Fibroblast of skin of abdomen (primary cell): ENCODE measurements around the gene LAMA2. TPM values are rescaled to one million over a fixed set of nuclear protein-coding genes. Genes with fewer than 3 reads are reported as not detected.

Experiments
- DNase-seq: peaks from one replicate; pipeline ENCODE4 v3.0.0-alpha.2; 2013
- polyA plus RNA-seq, 2 experiments: library from polyadenylated mRNA; unstranded; fragments of 120-200 nt; gene quantifications; one replicate each; pipeline ENCODE4 v1.2.1, GENCODE V29; 2013; ENCODE audit not compliant: insufficient read length in 2 of 2

Gene LAMA2, protein sequence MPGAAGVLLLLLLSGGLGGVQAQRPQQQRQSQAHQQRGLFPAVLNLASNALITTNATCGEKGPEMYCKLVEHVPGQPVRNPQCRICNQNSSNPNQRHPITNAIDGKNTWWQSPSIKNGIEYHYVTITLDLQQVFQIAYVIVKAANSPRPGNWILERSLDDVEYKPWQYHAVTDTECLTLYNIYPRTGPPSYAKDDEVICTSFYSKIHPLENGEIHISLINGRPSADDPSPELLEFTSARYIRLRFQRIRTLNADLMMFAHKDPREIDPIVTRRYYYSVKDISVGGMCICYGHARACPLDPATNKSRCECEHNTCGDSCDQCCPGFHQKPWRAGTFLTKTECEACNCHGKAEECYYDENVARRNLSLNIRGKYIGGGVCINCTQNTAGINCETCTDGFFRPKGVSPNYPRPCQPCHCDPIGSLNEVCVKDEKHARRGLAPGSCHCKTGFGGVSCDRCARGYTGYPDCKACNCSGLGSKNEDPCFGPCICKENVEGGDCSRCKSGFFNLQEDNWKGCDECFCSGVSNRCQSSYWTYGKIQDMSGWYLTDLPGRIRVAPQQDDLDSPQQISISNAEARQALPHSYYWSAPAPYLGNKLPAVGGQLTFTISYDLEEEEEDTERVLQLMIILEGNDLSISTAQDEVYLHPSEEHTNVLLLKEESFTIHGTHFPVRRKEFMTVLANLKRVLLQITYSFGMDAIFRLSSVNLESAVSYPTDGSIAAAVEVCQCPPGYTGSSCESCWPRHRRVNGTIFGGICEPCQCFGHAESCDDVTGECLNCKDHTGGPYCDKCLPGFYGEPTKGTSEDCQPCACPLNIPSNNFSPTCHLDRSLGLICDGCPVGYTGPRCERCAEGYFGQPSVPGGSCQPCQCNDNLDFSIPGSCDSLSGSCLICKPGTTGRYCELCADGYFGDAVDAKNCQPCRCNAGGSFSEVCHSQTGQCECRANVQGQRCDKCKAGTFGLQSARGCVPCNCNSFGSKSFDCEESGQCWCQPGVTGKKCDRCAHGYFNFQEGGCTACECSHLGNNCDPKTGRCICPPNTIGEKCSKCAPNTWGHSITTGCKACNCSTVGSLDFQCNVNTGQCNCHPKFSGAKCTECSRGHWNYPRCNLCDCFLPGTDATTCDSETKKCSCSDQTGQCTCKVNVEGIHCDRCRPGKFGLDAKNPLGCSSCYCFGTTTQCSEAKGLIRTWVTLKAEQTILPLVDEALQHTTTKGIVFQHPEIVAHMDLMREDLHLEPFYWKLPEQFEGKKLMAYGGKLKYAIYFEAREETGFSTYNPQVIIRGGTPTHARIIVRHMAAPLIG (N-terminal part only)
- polyA plus RNA-seq (2013, experiment 1 of 2; ENCODE audit: insufficient read length) = 13.2 TPM
- polyA plus RNA-seq (2013, experiment 2 of 2; ENCODE audit: insufficient read length) = 10.8 TPM

DNA sequence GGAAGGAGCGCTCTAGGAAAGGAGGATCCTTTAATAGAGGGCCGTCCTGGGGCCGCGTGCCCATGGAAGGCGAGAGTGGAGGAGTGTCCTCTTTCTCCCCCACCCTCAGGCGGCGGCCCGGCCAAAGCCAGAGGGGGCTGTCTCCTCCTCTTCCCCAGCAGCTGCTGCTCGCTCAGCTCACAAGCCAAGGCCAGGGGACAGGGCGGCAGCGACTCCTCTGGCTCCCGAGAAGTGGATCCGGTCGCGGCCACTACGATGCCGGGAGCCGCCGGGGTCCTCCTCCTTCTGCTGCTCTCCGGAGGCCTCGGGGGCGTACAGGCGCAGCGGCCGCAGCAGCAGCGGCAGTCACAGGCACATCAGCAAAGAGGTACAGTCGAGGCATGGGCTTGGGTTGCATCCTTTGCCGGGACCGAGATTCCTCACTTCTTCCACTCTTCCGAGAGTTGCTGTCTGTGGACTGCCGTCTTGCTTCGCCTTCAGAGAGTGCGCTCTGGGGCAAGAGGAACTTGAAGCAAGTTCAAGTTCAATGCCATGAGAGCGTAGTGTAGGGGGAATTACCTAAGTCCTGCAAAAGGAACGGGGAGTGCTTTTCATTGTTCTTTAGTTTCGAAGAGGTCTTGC, at the start of gene LAMA2:
Gene LAMA2, plus strand, starts transcription at position 148 of the 621 bp plus-strand sequence. Its CDS starts 108 bp downstream, at position 256.
- DNase-seq = peak; percentile 72

DNA sequence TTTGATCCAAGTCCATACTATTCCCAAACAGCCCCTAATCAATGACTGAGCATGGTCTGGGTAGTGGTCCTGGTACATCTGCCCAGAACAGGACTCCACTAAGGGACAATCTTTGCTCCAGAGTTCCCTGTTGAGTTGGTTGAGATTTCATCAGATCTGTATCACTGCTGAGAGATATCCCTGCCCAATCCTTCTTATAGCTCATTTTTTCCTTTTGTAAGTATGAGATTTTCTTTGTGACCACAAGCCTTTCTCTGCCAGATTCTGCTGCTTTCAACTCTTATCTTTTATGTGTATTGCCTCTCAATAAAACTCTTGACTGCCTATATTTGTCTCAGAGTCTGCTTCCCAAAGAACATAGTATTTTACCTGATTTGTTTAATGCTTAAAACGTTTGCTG, 46.2 kb upstream of the LAMA2 start:
- DNase-seq = no peak

DNA sequence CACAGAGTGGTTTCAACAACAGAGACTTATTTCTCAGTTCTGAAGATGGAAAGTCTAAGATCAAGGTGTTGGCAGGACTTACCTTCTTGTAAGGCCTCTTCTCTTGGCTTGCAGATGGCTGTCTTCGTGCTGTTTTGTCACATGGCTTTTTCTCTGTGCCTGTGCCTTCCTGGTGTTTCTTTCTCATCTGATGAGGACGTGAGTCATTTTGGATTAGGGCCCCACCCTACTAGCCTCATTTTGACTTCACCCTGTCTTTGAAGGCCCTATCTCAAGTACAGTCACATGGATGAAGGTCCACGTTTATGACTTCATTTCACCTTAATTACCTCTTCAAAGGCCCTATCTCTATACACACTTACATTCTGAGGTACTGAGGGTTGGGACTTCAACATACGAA, 41.4 kb upstream of the LAMA2 start:
- DNase-seq = no peak

DNA sequence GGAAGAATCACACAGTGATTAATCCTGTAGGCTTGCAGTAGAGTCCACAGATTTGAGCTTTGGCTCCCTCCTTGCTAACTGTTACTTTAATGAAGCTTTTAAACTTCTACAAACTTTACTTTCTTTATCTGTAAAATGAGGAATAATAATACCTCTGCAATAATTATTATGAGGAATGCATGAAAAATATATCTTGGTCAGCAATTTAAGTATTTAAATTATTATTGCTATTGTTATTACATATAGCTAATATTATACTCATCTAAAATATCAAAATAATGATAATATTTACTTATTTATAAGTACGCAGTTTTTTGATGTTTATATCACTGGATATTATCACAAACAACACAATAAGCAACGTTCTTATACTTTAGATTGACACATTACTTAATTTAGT, 38.3 kb upstream of the LAMA2 start:
- DNase-seq = no peak

DNA sequence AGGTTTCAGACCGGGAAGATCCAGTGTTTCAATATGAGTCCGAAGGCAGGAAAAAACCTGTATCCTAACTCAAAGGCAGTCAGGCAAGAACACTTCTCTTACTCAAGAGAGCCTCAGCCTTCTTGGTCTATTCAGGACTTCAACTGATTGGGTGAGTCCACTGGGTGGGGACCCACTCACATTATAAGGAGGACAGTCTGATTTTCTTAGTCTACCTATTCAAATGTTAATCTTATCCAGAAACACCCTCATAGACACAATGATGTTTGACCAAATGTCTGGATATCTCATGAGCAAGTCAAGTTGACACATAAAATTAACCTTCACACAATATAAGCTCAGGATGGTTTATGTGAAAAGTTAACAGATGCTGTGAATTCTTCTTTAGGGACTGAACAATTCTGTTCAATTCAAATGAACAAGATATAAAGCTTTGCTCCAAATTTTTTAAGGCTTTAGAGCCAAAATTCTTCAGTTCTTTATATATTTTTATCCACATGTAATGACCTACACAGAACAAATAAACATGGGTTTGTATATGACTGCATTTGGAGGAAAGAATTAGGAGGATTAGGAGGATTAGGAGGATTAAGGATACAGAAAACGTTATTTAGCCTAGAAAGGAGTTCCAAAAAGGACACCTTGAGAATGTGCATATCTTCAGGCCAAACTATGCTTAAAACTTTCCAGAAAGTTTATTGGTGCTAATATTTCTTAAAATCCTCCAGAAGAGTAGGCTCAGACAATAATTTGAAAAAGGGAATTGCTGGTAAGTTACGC, 35.3 kb upstream of the LAMA2 start:
- DNase-seq = no peak

DNA sequence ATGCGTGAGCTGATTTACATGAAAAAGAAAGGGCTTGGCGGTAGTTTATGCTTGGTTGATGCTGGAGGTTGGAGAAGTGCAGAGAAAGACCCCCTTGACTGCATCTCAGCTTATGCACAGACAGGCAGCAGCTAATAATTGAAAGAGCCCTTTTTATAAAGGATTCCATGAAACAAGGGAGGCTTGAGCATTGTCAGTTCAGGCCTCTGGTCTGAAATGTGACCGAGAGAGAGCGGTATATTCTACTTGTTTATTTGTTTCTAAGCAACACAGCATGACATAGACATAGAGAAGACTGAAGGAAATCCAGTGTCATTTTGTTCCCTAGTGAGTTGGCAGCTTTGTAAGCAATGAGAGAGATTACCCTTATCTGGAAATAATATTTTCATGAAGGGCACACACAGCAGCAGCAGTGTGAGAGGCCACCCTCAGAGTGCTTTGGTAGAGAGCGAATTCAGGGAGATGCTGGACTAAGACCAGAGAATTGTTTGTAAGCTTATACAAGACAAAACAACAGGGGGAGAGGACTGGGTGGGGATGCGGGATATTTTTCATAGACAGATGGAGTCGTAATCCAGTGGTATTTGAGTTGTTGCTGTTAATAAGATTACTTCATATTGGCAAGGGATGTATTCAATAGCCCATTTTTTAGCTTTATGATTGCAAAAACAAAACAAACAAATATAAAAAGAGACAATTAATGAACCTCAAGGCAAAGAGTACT, 34.6 kb upstream of the LAMA2 start:
- no peak for DNase-seq

DNA sequence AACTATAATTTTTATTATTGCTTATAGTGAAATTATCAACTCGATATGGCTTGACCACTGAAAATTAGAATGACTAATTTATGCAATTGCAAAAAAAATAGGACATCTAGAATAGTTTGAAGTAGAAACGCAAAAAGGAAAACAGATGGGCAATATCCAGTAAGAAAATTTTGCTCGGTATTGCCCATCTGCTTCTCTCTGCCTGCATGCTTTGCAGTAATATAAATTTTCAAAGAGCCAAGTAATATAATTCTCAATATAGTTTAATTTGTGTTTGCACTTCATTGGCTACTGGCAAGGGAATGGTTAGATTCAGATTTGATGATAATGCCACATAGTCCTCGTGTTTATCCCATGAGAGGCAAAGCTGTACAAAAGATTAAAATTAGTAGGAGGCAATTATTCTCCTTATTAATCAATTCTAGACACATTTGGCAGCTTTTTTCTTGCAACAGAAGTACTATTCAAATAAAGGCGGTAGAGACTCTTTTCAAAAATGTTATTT, 27.3 kb upstream of the LAMA2 start:
- DNase-seq = no peak

DNA sequence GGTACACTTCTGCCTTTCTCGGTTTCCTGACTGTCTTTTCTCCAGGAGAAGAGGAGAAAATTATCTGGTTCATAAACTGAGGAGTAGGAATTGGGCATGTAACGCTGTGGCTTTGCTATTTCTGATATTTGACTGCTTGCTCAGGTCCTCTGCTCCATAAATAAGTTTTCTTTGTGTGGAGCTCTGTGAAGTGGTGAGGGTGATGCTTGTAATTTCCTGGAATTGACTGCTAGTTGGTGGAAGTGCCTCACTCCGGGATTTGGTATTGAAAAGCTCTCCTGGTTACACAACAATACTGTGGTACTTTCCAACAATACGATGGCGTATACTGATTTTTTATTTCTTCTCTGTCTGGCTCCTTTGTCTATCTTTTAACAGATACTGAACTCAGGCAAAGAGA, 25.1 kb upstream of the LAMA2 start:
- DNase-seq = no peak

DNA sequence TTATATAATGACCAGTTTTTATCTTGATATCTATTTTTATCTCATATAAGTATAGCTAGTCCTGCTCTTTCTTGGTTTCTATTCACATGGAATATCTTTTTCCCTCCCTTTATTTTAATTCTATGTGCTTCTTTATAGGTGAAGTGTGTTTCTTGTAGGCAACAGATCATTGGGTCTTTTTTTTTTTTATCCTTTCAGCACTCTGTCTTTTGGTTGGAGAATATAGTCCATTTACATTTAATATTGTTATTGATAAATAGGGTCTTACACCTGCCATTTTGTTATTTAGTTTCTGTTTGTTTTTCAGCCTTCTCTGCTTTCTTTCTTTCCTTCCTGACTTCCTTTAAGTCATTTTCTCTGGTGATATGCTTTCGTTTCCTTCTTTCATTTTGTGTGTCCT, 22.2 kb upstream of the LAMA2 start:
- no peak for DNase-seq

DNA sequence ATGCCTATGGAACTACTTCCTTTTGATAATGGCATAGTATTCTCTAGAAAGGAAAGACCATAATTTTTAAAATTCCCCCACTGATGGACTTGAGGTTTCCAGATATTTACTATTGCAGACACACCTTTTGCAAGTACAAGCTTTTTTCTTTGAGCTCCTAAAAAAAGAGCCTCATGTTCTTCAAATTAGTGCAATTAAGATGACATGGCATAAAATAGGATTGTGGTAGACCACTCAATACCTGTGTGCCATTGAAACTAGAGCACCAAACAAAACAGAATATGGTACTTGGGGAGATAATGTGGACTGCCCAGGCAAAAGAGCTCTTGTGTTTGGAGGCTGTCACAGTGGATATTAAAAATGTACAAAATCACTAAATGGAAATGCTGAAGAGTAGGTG, 19.0 kb upstream of the LAMA2 start:
- no peak for DNase-seq

DNA sequence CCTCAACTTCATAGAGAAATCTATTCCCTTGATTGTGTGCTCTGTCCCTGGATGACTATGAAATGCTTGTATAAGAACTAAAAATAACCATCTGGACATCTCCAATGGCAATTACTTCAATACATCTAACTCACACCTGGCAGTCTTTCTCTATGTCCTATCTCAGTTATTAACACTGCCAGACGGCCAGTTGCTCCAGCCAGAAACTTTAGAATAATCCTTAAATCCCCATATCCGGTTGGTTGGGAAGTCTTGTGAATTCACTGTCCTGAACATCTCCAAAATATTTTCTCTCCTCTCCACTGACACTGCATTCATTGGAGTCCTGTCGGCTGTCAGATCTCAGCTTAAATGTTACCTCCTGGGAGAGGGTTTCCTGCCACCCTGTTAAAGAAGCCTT, 12.2 kb upstream of the LAMA2 start:
- DNase-seq = no peak

DNA sequence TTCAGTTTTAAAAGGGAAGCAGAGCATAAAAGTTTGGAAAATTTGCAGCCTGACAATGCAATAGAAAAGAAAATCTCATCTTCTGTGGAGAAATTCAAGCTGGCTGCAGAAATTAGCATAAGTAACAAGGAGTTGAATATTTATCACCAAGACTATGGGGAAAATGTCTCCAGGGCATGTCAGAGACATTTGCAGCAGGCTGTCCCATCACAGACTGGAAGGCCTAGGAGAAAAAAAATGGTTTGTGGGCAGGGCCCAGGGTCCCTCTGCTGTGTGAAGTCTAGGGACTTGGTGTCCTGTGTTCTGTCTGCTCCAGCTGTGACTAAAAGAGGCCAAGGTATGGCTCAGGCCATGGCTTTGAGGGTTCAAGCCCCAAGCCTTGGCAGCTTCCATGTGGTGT, 8.1 kb upstream of the LAMA2 start:
- DNase-seq = no peak

DNA sequence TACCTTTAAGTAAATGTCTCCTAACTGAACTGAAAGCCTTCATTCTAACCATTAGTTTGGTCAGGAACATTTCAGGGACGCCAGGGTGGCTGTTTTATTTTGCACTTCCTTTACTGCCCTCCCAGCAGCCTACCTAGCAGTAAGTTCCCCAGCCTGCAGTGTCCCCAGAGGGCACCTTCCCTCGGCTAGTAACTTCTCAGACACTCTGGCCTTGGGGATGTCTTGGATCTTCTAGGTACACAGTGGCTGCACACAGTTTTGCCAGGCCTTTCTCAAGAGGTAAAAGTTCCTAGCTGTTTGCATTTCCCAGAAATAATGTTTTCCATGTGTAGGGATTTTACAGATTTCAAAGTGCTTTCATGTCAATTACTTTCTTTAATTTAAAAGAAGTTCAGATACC, 378 bp upstream of the LAMA2 start:
- no peak for DNase-seq

DNA sequence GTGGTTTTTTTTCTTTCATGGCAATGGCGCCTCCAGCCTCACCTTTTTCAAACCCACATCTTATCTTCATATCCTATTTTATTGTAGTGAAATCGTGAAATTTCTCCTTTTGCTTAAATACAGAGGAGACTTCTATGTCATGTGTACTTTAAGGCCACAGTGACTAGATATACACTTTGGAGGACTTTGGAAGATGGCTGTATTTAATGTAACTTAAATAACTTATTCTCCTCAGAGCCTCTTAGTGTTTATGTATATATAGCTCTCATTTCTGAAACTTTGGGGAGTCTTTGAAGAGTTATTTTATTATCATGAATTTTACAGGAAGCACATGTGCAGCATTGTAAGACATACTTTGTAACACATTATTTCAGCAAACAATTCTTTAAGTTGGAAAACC, 968 bp downstream of the LAMA2 start:
- DNase-seq = no peak

DNA sequence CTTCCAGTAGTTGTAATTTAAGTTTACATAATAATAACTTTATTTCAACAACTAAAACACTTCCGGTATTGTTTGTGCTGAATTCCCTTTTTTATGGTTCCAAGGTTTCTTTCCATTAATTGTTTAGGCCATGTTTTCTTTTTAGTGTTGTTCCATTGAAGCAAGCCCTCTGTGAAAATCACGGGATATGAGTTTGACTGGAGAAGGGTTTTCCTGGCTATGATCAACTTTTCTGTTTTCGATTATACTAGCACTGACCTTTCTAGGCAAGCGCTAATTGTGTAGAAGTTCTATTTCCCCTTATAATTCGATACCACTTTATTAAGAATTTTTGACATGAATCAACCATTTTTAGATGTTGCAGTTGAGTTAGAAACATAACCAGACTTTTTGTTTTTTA, 2.4 kb downstream of the LAMA2 start:
- DNase-seq = no peak

DNA sequence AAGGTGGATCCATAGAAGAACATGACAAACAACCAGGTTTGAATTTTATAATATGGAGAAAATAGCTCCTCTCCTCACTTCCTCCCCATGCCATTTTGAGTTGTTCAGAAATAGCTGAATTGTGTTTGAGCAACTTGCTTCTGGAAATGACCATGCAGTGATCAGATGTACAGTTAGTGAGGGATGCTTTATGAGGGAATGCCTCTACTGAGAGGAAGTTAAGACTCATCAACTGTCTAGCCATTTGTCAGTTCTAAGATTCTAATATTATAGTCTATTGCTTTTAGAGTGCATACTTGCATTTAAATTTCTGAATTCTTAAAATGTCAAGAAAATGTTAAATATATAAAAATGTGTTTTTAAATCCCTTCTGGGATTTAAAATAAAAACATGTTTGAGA, 3.8 kb downstream of the LAMA2 start:
- DNase-seq = no peak

DNA sequence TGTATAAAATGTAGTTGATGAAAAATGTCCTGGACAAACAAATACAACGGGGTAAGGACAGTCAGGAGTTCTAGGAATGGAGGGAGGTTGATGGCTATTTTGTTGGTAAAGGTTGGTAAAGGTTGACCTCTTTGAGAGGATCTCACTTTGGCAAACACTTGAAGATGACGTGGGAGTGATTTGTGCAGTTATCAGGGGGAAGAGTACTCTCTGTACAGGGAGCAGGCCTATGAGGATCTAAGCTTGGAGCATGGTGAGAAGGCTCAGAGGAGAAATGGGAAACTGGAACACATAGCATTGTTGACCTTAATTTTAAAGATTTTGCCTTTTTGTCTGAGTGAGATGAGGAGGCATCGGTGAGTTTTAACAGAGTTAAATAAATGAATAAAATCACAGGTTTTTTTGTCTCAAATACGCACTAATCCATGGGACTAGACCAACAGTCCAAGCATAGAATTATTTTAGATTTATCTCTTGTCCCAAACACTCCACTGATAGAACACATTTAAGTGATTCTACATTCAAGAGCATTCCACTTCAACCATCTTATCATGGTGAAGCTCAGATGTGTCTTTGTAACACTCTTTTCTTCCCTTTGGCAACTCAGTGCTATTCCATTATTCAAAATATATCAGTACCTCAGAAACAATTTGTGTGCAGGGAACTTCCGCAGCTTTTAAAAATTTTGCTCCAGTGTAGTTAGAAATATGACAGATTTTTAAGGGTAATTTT, 5.7 kb downstream of the LAMA2 start:
- DNase-seq = no peak

DNA sequence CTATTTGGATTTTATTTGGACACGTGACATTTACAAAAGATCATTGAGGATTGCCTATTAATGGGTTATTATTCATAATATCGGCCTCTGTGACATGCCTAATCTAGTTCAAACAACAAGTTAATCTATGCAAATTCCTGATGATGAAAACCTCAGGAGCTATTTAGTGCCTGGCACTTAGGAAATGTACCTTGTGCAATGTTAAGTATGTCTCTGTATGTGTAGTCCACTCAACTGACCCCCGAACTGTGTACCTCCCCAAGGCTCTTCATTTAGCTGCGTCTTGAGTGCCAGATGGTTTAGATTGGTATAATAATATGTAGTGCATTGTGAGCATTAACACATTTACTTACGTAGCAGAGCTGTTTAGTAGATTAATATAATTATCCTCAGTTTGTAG, 6.9 kb downstream of the LAMA2 start:
- DNase-seq = no peak

DNA sequence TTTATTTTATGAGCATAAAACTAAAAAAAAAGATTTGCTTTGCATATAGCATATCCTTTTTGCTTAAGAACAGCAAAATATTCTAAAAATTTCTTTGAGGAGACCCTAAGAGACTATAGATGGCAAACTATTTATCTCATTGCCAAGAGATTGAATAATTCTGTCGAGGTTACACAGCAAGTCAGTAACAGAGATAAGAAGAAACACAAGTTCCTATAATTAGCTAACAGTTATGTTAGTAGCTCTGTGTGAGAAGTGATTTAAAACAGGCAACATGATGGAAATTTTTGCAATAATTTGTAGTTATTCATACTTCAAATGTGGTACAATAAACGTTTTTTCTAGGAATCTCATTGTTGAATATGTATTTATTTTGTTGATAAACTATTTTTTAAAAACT, 9.1 kb downstream of the LAMA2 start:
- no peak for DNase-seq
